Measurements from ENCODE around the gene SORL1-AS1.

SORL1-AS1 gene

GRCh38 chr11:121467471-121467870, 14.7 kb upstream of the SORL1-AS1 start:
- peak overlapping the region; percentile 22; the same call in 1 of the 2 replicates for H3K4me3 ChIP-seq (ENCODE audit: low read depth, low read length)
- no peak for DNase-seq (ENCODE audit: low read depth)
- TF ChIP-seq CTCF (IDR thresholded peaks at IDR 0.05; ENCODE audit: low read depth, low read length, missing control alignments), result no peak

- DNase-seq (ENCODE audit: low read depth), result no peak
- peak overlapping the region; percentile 3; the same call in 1 of the 2 replicates for H3K4me3 ChIP-seq (ENCODE audit: low read depth, low read length)
- TF ChIP-seq CTCF (IDR thresholded peaks at IDR 0.05; ENCODE audit: low read depth, low read length, missing control alignments), result no peak
These were observed 13.5 kb upstream of the SORL1-AS1 start for GRCh38 chr11:121466063-121466794.

GRCh38 chr11:121465709-121466062, 12.9 kb upstream of the SORL1-AS1 start:
- DNase-seq (ENCODE audit: low read depth), result no peak
- peak overlapping the region; percentile 3; the same call in 1 of the 2 replicates for H3K4me3 ChIP-seq (ENCODE audit: low read depth, low read length)
- no peak for TF ChIP-seq CTCF (IDR thresholded peaks at IDR 0.05; ENCODE audit: low read depth, low read length, missing control alignments)

GRCh38 chr11:121464352-121464946, 11.7 kb upstream of the SORL1-AS1 start:
- no peak for TF ChIP-seq CTCF (IDR thresholded peaks at IDR 0.05; ENCODE audit: low read depth, low read length, missing control alignments)
- H3K4me3 ChIP-seq (ENCODE audit: low read depth, low read length), result peak overlapping the region; percentile 2; the same call in 1 of the 2 replicates
- DNase-seq (ENCODE audit: low read depth), result no peak

GRCh38 chr11:121463689-121464335, 11.0 kb upstream of the SORL1-AS1 start:
- H3K4me3 ChIP-seq (ENCODE audit: low read depth, low read length), result peak overlapping the region; percentile 22; the same call in 1 of the 2 replicates
- no peak for TF ChIP-seq CTCF (IDR thresholded peaks at IDR 0.05; ENCODE audit: low read depth, low read length, missing control alignments)
- no peak for DNase-seq (ENCODE audit: low read depth)

- no peak for TF ChIP-seq CTCF (IDR thresholded peaks at IDR 0.05; ENCODE audit: low read depth, low read length, missing control alignments)
- no peak for DNase-seq (ENCODE audit: low read depth)
- H3K4me3 ChIP-seq (ENCODE audit: low read depth, low read length), result peak overlapping the region; percentile 14; the same call in 1 of the 2 replicates
These were observed 9.1 kb upstream of the SORL1-AS1 start for GRCh38 chr11:121461843-121462242.
